Type B pancreatic cell (in vitro differentiated cells): ENCODE data around the gene ST8SIA1. TPM values are rescaled to one million over a fixed set of nuclear protein-coding genes. Genes with fewer than 3 reads are reported as not detected.

Experiments
- DNase-seq: peaks from one replicate; pipeline ENCODE4 v3.0.0; 2021; ENCODE audit warnings: mixed read lengths; ENCODE audit not compliant: unreplicated experiment; ENCODE audit errors: extremely low spot score
- H3K27ac Mint-ChIP-seq: 2 replicates; pipeline ENCODE4 v1.8.0; 2021; ENCODE audit warnings: mild to moderate bottlenecking, mixed read lengths
- H3K27me3 Mint-ChIP-seq: 2 replicates; pipeline ENCODE4 v1.8.0; 2021; ENCODE audit warnings: mixed read lengths
- H3K36me3 Mint-ChIP-seq: 2 replicates; pipeline ENCODE4 v1.8.0; 2021; ENCODE audit warnings: mixed read lengths
- H3K4me1 Mint-ChIP-seq: one replicate; pipeline ENCODE4 v1.8.0; 2021; ENCODE audit warnings: mixed read lengths; ENCODE audit not compliant: unreplicated experiment
- H3K4me3 Mint-ChIP-seq: 2 replicates; pipeline ENCODE4 v1.8.0; 2021; ENCODE audit warnings: mild to moderate bottlenecking, mixed read lengths
- H3K9me3 Mint-ChIP-seq: 2 replicates; pipeline ENCODE4 v1.8.0; 2021; ENCODE audit warnings: mixed read lengths
- CTCF ChIP-seq: fragments of 200-600 bp; sonication (generic); conservative IDR thresholded peaks from 2 replicates; pipeline ENCODE4 v1.5.0; 2021; ENCODE audit warnings: antibody characterized with exemption, mild to moderate bottlenecking
- total RNA-seq: library from RNA; stranded (reverse); gene quantifications from 2 replicates; pipeline ENCODE4 v1.2.1, GENCODE V29; 2021; ENCODE audit warnings: low replicate concordance

The ST8SIA1 gene
- total RNA-seq, 1 donor from 2014 or later, result 6.3 TPM

- Mint-ChIP-seq H3K36me3 (no peaks in the 10 kb centered on the region), H3K4me1 (no peaks in the 10 kb centered on the region), H3K27me3 (peaks cover 26% of the 10 kb centered on the region), H3K27ac (no peak overlapping the region), H3K4me3 (no peak overlapping the region), H3K9me3 (no peaks in the 10 kb centered on the region)
- no peak for DNase-seq
- TF ChIP-seq CTCF, result no peak
Observed at GRCh38 chr12:22254478-22254877, 80.0 kb downstream of the ST8SIA1 start.

GRCh38 chr12:22252057-22252456 lies 82.5 kb downstream of the ST8SIA1 start:
- Mint-ChIP-seq H3K4me1 (no peaks in the 10 kb centered on the region), H3K27ac (no peak overlapping the region), H3K36me3 (no peaks in the 10 kb centered on the region), H3K4me3 (no peak overlapping the region), H3K9me3 (no peaks in the 10 kb centered on the region), H3K27me3 (peaks cover 15% of the 10 kb centered on the region)
- no peak for TF ChIP-seq CTCF
- no peak for DNase-seq

DNA sequence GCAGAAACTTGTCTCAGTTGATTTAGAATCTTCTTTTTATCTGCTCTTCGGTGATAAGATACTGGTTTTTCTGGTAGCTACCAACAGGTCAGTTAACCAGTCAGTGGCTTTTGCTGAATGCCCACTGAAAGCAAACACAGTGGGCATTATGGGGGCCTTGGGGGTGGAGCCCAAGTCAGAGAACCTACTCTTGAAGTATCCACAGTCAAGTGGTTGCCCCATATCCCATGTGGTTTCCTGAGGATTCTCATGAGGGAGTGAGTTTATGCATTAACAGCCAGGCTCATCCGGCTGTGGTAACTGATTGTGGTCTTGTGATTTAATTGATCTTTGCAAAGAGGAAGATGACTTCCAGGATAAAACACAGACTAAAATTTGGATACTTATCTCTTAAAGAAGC lies 83.7 kb downstream of the ST8SIA1 start:
- no peak for TF ChIP-seq CTCF
- H3K4me1 Mint-ChIP-seq, result peaks cover 4% of the 10 kb centered on the region
- no peaks in the 10 kb centered on the region for H3K9me3 Mint-ChIP-seq

DNA sequence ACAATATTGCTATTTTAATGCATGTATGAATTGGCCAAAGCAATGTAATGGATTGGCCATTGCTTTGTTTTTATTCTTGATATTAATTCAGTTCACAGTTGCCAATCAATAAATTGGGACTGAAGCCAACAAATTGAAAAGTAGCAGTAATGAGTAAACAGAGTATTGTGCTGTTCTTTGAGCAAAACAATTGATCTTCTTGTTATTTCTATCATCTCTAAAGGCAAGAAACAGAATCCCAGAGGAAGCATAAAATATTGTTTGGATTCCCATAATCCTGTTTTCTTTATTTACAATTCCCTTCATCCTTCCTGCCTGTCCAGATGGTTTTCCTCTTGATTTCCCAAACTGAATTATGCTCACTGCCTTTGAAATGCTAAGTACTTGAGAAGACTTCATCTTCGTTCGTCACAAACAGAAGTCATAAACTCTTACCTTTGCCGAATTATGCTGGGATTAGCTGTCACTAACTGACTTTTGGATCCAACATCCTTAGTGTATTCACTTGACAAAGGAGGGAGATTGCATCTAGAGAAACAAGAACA lies 85.9 kb downstream of the ST8SIA1 start:
- no peak for TF ChIP-seq CTCF
- Mint-ChIP-seq H3K36me3 (no peaks in the 10 kb centered on the region), H3K27ac (no peak overlapping the region), H3K9me3 (no peaks in the 10 kb centered on the region), H3K4me1 (peaks cover 4% of the 10 kb centered on the region), H3K4me3 (no peak overlapping the region), H3K27me3 (peaks cover 11% of the 10 kb centered on the region)
- no peak for DNase-seq

More for the DNA sequence above, 83.7 kb downstream of the ST8SIA1 start:
- Mint-ChIP-seq H3K4me3 (no peak overlapping the region), H3K27me3 (peaks cover 11% of the 10 kb centered on the region), H3K36me3 (no peaks in the 10 kb centered on the region), H3K27ac (no peak overlapping the region)
- DNase-seq, result no peak

DNA sequence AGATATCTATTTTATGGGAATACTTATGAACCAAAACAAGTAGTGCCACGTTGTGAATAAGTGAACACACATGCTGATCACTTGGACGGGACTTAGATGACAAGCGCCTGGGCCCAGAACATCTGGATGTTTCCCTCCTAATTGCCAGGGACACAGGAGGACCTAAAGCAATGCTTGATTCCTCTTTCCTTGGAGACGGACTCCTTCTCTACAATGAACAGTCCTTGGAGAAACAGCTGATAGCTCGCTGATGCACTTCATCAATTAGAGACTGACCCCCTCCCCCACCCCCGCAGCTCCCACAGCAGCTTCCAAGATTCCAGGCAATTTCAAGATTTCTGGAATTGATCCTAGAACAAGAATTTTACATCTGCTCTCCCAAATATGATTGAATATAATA lies 86.4 kb downstream of the ST8SIA1 start:
- Mint-ChIP-seq H3K4me3 (no peak overlapping the region), H3K27me3 (peaks cover 8% of the 10 kb centered on the region), H3K27ac (no peak overlapping the region), H3K9me3 (no peaks in the 10 kb centered on the region), H3K4me1 (peaks cover 4% of the 10 kb centered on the region), H3K36me3 (no peaks in the 10 kb centered on the region)
- no peak for TF ChIP-seq CTCF
- DNase-seq, result no peak
